Measurements from ENCODE around the gene TENM4.

TENM4 gene

GRCh38 chr11:78943154-78943553, 497.7 kb downstream of the TENM4 start:
- DNase-seq (ENCODE audit: extremely low spot score): no peak
- POLR2A ChIA-PET: no interaction called here
- no peak for TF ChIP-seq CTCF (IDR thresholded peaks at IDR 0.05; ENCODE audit: control extremely low read depth, extremely low read depth, low read depth, missing control alignments)
- CTCF ChIA-PET: no interaction called here

- ChIA-PET CTCF (no interaction called here), POLR2A (no interaction called here)
- DNase-seq (ENCODE audit: extremely low spot score): no peak
- no peak for TF ChIP-seq CTCF (IDR thresholded peaks at IDR 0.05; ENCODE audit: control extremely low read depth, extremely low read depth, low read depth, missing control alignments)
Observed at GRCh38 chr11:78941226-78941851, 499.5 kb downstream of the TENM4 start.

- POLR2A ChIA-PET: no interaction called here
- CTCF ChIA-PET: no interaction called here
- no peak for DNase-seq (ENCODE audit: extremely low spot score)
- no peak for TF ChIP-seq CTCF (IDR thresholded peaks at IDR 0.05; ENCODE audit: control extremely low read depth, extremely low read depth, low read depth, missing control alignments)
Observed at GRCh38 chr11:78940500-78941225, 500.2 kb downstream of the TENM4 start.

- ChIA-PET POLR2A (no interaction called here), CTCF (interaction anchor here (1.1 kb wide), 1 partner anchor 20 kb away, joined by 3 read pairs; no protein-coding TSS in a partner anchor)
- no peak for DNase-seq (ENCODE audit: extremely low spot score)
- TF ChIP-seq CTCF (IDR thresholded peaks at IDR 0.05; ENCODE audit: control extremely low read depth, extremely low read depth, low read depth, missing control alignments): no peak
Observed at GRCh38 chr11:78938971-78939370, 501.9 kb downstream of the TENM4 start.

- no peak for TF ChIP-seq CTCF (IDR thresholded peaks at IDR 0.05; ENCODE audit: control extremely low read depth, extremely low read depth, low read depth, missing control alignments)
- ChIA-PET CTCF (interaction anchor here (1.0 kb wide), 1 partner anchor 10 kb away, joined by 3 read pairs; no protein-coding TSS in a partner anchor), POLR2A (no interaction called here)
- no peak for DNase-seq (ENCODE audit: extremely low spot score)
Observed at GRCh38 chr11:78938036-78938435, 502.8 kb downstream of the TENM4 start.

- DNase-seq (ENCODE audit: extremely low spot score): no peak
- POLR2A ChIA-PET: no interaction called here
- CTCF ChIA-PET: interaction anchor here (0.9 to 1.1 kb wide), 2 partner anchors 8 to 16 kb away, joined by 3 read pairs; no protein-coding TSS in a partner anchor
- no peak for TF ChIP-seq CTCF (IDR thresholded peaks at IDR 0.05; ENCODE audit: control extremely low read depth, extremely low read depth, low read depth, missing control alignments)
Observed at GRCh38 chr11:78935398-78936068, 505.3 kb downstream of the TENM4 start.
